CD14-positive monocyte (primary cell): ENCODE results near the gene HECW1. TPM values are rescaled to one million over a fixed set of nuclear protein-coding genes. Genes with fewer than 3 reads are reported as not detected.

Experiments
- DNase-seq, 3 donors: peaks; one replicate each; pipeline ENCODE4 v3.0.0-alpha.2; 2011 to 2022
- H2AFZ ChIP-seq: 2 replicates; pipeline ENCODE4 v1.6.0; 2012; ENCODE audit warnings: mild to moderate bottlenecking, low read depth, low read length, inconsistent platforms; ENCODE audit not compliant: insufficient read depth, poor library complexity, severe bottlenecking
- H3K27ac ChIP-seq, 2 donors: 1 replicate in 1 of 2; 2 replicates in 1 of 2; pipeline ENCODE4 v1.5.1; 2012 to 2013; ENCODE audit warnings: low read length in 2 of 2, control low read depth in 1 of 2, inconsistent platforms in 1 of 2, low read depth in 1 of 2, mild to moderate bottlenecking in 1 of 2
- H3K27me3 ChIP-seq, 2 donors: one replicate each; pipeline versions ENCODE4 v1.6.0 to v1.6.1; 2011 to 2013; ENCODE audit warnings: low read length in 2 of 2; ENCODE audit not compliant: control insufficient read depth in 2 of 2, insufficient read depth in 2 of 2
- H3K36me3 ChIP-seq, 2 donors: replicated peaks in 1 of 2; 1 replicate in 1 of 2; 2 replicates in 1 of 2; pipeline versions ENCODE4 v1.5.1 to v1.6.1; 2012 to 2013; ENCODE audit warnings: low read length in 2 of 2, control low read depth in 1 of 2, inconsistent platforms in 1 of 2, mild to moderate bottlenecking in 1 of 2; ENCODE audit not compliant: insufficient read depth in 2 of 2, control insufficient read depth in 1 of 2
- H3K4me1 ChIP-seq, 2 donors: 1 replicate in 1 of 2; 2 replicates in 1 of 2; pipeline versions ENCODE4 v1.5.1 to v1.6.1; 2012 to 2013; ENCODE audit warnings: low read length in 2 of 2, control low read depth in 1 of 2, inconsistent platforms in 1 of 2, mild to moderate bottlenecking in 1 of 2, moderate library complexity in 1 of 2; ENCODE audit not compliant: insufficient read depth in 2 of 2, control insufficient read depth in 1 of 2
- H3K4me2 ChIP-seq: replicated peaks from 2 replicates; pipeline ENCODE3; 2012; ENCODE audit warnings: low read length, moderate library complexity, mild to moderate bottlenecking; ENCODE audit not compliant: poor library complexity, severe bottlenecking; ENCODE audit errors: extremely low read depth
- H3K4me3 ChIP-seq, 3 experiments: fragments of 200-600 bp in 1 of 3; sonication (generic) in 1 of 3; replicated peaks in 1 of 3; 1 replicate in 2 of 3; 2 replicates in 1 of 3; pipeline ENCODE4 v1.5.1; 2011 to 2013; ENCODE audit warnings: low read length in 3 of 3, mild to moderate bottlenecking in 3 of 3, control low read depth in 2 of 3, low read depth in 2 of 3, inconsistent platforms in 1 of 3, moderate library complexity in 1 of 3
- H3K79me2 ChIP-seq: 2 replicates; pipeline ENCODE4 v1.6.0; 2012; ENCODE audit warnings: mild to moderate bottlenecking, control low read depth, inconsistent platforms, low read length, moderate library complexity; ENCODE audit not compliant: insufficient read depth
- H3K9ac ChIP-seq: 2 replicates; pipeline ENCODE4 v1.6.0; 2017; ENCODE audit warnings: low read length, mild to moderate bottlenecking; ENCODE audit not compliant: insufficient read depth, poor library complexity, severe bottlenecking
- H3K9me3 ChIP-seq, 2 donors: replicated peaks in 1 of 2; 1 replicate in 1 of 2; 2 replicates in 1 of 2; pipeline versions ENCODE4 v1.5.1 to v1.6.1; 2012 to 2013; ENCODE audit warnings: low read length in 2 of 2, control low read depth in 1 of 2; ENCODE audit not compliant: control insufficient read depth in 1 of 2, insufficient read depth in 1 of 2
- H4K20me1 ChIP-seq: 2 replicates; pipeline ENCODE4 v1.6.0; 2012; ENCODE audit warnings: mild to moderate bottlenecking, low read length, control low read depth, moderate library complexity; ENCODE audit not compliant: insufficient read depth
- H3K27ac Mint-ChIP-seq, 7 donors: one replicate each; pipeline ENCODE4 v1.8.0; 2020; ENCODE audit warnings: mild to moderate bottlenecking in 7 of 7, mixed read lengths in 7 of 7, moderate library complexity in 6 of 7, inconsistent platforms in 2 of 7
- H3K27me3 Mint-ChIP-seq, 3 donors: one replicate each; pipeline ENCODE4 v1.8.0; 2021 to 2022; ENCODE audit warnings: low read depth in 3 of 3, mild to moderate bottlenecking in 3 of 3, mixed read lengths in 3 of 3, moderate library complexity in 3 of 3, inconsistent platforms in 1 of 3
- H3K36me3 Mint-ChIP-seq, 2 donors: one replicate each; pipeline ENCODE4 v1.8.0; 2020; ENCODE audit warnings: mixed read lengths in 2 of 2, inconsistent platforms in 1 of 2, mild to moderate bottlenecking in 1 of 2
- H3K4me1 Mint-ChIP-seq: one replicate; pipeline ENCODE4 v1.8.0; 2020; ENCODE audit warnings: mild to moderate bottlenecking, mixed read lengths
- H3K4me3 Mint-ChIP-seq, 2 donors: one replicate each; pipeline ENCODE4 v1.8.0; 2020; ENCODE audit warnings: mild to moderate bottlenecking in 2 of 2, mixed read lengths in 2 of 2, moderate library complexity in 1 of 2
- H3K9me3 Mint-ChIP-seq, 7 donors: one replicate each; pipeline ENCODE4 v1.8.0; 2020 to 2022; ENCODE audit warnings: mixed read lengths in 7 of 7, mild to moderate bottlenecking in 6 of 7, moderate library complexity in 6 of 7, inconsistent platforms in 2 of 7
- WGBS: methylation state at CpG from one replicate; pipeline ENCODE4 v1.1.5; 2013; ENCODE audit warnings: missing lambda C conversion rate; ENCODE audit not compliant: insufficient coverage; 5-methylcytosine and 5-hydroxymethylcytosine counted together
- intact Hi-C, 2 donors: fragments of 100-400 bp; cut with micrococcal nuclease; formaldehyde crosslinking; loops; one replicate each; pipeline versions ENCODE4 v1.15.0 to v1.15.1; 2023
- polyA plus RNA-seq, 3 donors: library from polyadenylated mRNA; depleted of rRNA in 1 of 3; unstranded in 2 of 3; stranded (reverse) in 1 of 3; fragments of 300-500 nt in 2 of 3; fragments of >200 nt in 1 of 3; fragmentation: Illumina TruSeq in 2 of 3; gene quantifications; 1 replicate in 2 of 3; 2 replicates in 1 of 3; pipeline ENCODE4 v1.2.3, GENCODE V29; 2012 to 2021
- TF ChIP-seq, protein P1 (sequence below): fragments of 200-600 bp; IDR thresholded peaks from one replicate; pipeline ENCODE4 v1.8.0; 2022; ENCODE audit warnings: antibody characterized with exemption, mild to moderate bottlenecking

The HECW1 gene
- polyA plus RNA-seq, 3 donors, result not detected

DNA sequence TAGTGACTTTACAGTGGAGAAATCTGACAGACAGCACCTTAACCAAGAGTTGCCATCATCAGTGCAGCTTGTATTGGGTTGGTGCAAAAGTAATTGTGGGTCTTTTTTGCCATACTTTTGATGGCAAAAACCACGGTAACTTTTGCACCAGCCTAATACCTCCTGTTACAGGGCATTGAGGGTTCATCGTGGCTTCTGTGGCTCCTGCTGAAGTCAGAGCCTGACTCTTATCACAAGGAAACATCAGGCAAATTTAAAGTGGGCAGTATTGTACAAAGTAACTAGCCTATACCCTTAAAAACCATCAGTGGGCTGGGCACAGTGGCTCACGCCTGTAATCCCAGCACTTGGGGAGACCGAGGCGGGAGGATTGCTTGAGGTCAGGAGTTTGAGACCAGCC lies 117.4 kb downstream of the HECW1 start:
- H3K9me3 Mint-ChIP-seq, result peaks cover 0 to 2% (median 0%) of the 10 kb centered on the region in 7 donors
- H3K79me2 ChIP-seq, result no peaks in the 10 kb centered on the region
- peaks cover 3 to 17% of the 10 kb centered on the region in 2 donors for H3K27me3 ChIP-seq
- DNase-seq, result no peak
- no peak overlapping the region for H3K9ac ChIP-seq
- intact Hi-C loops, result no loop called here
- peaks cover 10 to 24% (median 12%) of the 10 kb centered on the region in 3 donors for H3K27me3 Mint-ChIP-seq
- no peak overlapping the region for H3K4me2 ChIP-seq
- H3K36me3 Mint-ChIP-seq, result no peaks in the 10 kb centered on the region
- H3K4me3 ChIP-seq, result no peak overlapping the region
- no peak overlapping the region for H2AFZ ChIP-seq
- no peaks in the 10 kb centered on the region for H3K36me3 ChIP-seq
- no peaks in the 10 kb centered on the region for H4K20me1 ChIP-seq
- no peaks in the 10 kb centered on the region for H3K4me1 ChIP-seq
- no peak overlapping the region for H3K4me3 Mint-ChIP-seq
- H3K27ac ChIP-seq, result no peak overlapping the region
- WGBS, result 13% methylated on average over 3 of the region's 5 CpGs
- H3K27ac Mint-ChIP-seq, result no peak overlapping the region
- TF ChIP-seq, protein P1, sequence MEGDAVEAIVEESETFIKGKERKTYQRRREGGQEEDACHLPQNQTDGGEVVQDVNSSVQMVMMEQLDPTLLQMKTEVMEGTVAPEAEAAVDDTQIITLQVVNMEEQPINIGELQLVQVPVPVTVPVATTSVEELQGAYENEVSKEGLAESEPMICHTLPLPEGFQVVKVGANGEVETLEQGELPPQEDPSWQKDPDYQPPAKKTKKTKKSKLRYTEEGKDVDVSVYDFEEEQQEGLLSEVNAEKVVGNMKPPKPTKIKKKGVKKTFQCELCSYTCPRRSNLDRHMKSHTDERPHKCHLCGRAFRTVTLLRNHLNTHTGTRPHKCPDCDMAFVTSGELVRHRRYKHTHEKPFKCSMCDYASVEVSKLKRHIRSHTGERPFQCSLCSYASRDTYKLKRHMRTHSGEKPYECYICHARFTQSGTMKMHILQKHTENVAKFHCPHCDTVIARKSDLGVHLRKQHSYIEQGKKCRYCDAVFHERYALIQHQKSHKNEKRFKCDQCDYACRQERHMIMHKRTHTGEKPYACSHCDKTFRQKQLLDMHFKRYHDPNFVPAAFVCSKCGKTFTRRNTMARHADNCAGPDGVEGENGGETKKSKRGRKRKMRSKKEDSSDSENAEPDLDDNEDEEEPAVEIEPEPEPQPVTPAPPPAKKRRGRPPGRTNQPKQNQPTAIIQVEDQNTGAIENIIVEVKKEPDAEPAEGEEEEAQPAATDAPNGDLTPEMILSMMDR, result no peak
- H3K9me3 ChIP-seq, result no peaks in the 10 kb centered on the region
- H3K4me1 Mint-ChIP-seq, result no peaks in the 10 kb centered on the region

GRCh38 chr7:43232366-43232765 lies 119.9 kb downstream of the HECW1 start:
- TF ChIP-seq, protein P1, result no peak
- Histone ChIP-seq H3K4me1 (no peaks in the 10 kb centered on the region), H3K79me2 (no peaks in the 10 kb centered on the region), H3K9ac (no peak overlapping the region), H2AFZ (no peak overlapping the region), H3K36me3 (no peaks in the 10 kb centered on the region), H3K4me2 (no peak overlapping the region), H3K9me3 (no peaks in the 10 kb centered on the region), H3K27ac (no peak overlapping the region), H4K20me1 (no peaks in the 10 kb centered on the region), H3K27me3 (peaks cover 3 to 17% of the 10 kb centered on the region in 2 donors), H3K4me3 (no peak overlapping the region)
- Mint-ChIP-seq H3K36me3 (no peaks in the 10 kb centered on the region), H3K27ac (no peak overlapping the region), H3K9me3 (peaks cover 0 to 2% (median 0%) of the 10 kb centered on the region in 7 donors), H3K4me3 (no peak overlapping the region), H3K27me3 (peaks cover 10 to 24% (median 16%) of the 10 kb centered on the region in 3 donors), H3K4me1 (no peaks in the 10 kb centered on the region)
- intact Hi-C loops, result no loop called here
- no peak for DNase-seq
- no CpG with 5 or more reads among the region's 2 CpGs for WGBS
